Smooth muscle cell (in vitro differentiated cells): Measurements from ENCODE around the gene TSHZ1. TPM values are rescaled to one million over a fixed set of nuclear protein-coding genes. Genes with fewer than 3 reads are reported as not detected.

Source experiments
- DNase-seq: peaks from one replicate; lab custom pipeline; 2025; ENCODE audit not compliant: unreplicated experiment; lab: John Stamatoyannopoulos, UW
- H2AFZ ChIP-seq: fragments of 200-600 bp; sonication (generic); 2 replicates; pipeline ENCODE4 v1.6.0; 2016; ENCODE audit warnings: antibody characterized with exemption, low read depth, mild to moderate bottlenecking
- H3F3A ChIP-seq: fragments of 200-600 bp; sonication (generic); 2 replicates; pipeline ENCODE4 v1.6.0; 2017; ENCODE audit warnings: antibody characterized with exemption, low read depth
- H3K27ac ChIP-seq: fragments of 200-600 bp; sonication (generic); 2 replicates; pipeline ENCODE4 v1.5.1; 2016; ENCODE audit warnings: low read depth, mild to moderate bottlenecking
- H3K27me3 ChIP-seq: fragments of 200-600 bp; sonication (generic); 2 replicates; pipeline ENCODE4 v1.6.1; 2016; ENCODE audit warnings: low read depth, mild to moderate bottlenecking
- H3K36me3 ChIP-seq: fragments of 200-600 bp; sonication (generic); 2 replicates; pipeline ENCODE4 v1.5.1; 2016; ENCODE audit warnings: low read depth
- H3K4me1 ChIP-seq: fragments of 200-600 bp; sonication (generic); 2 replicates; pipeline ENCODE4 v1.5.1; 2016; ENCODE audit warnings: low read depth
- H3K4me2 ChIP-seq: fragments of 200-600 bp; sonication (generic); 2 replicates; pipeline ENCODE4 v1.6.0; 2016; ENCODE audit warnings: mild to moderate bottlenecking
- H3K4me3 ChIP-seq: fragments of 200-600 bp; sonication (generic); 2 replicates; pipeline ENCODE4 v1.5.1; 2016; ENCODE audit warnings: mild to moderate bottlenecking
- H3K79me2 ChIP-seq: fragments of 200-600 bp; sonication (generic); 2 replicates; pipeline ENCODE4 v1.6.0; 2016; ENCODE audit warnings: low read depth, mild to moderate bottlenecking
- H3K9ac ChIP-seq: fragments of 200-600 bp; sonication (generic); 2 replicates; pipeline ENCODE4 v1.6.0; 2016; ENCODE audit warnings: low read depth
- H3K9me3 ChIP-seq: fragments of 200-600 bp; sonication (generic); replicated peaks from 2 replicates; pipeline ENCODE4 v1.5.1; 2016; ENCODE audit warnings: low read depth
- H4K20me1 ChIP-seq: fragments of 200-600 bp; sonication (generic); 2 replicates; pipeline ENCODE4 v1.6.0; 2016; ENCODE audit warnings: low read depth
- CTCF ChIP-seq: fragments of 200-600 bp; sonication (generic); IDR thresholded peaks from 2 replicates; pipeline ENCODE4 v1.5.1; 2017; ENCODE audit warnings: borderline replicate concordance, mild to moderate bottlenecking, antibody characterized with exemption; ENCODE audit not compliant: insufficient read depth, poor library complexity, severe bottlenecking
- WGBS: methylation state at CpG from one replicate; pipeline ENCODE4 v1.1.7; 2016; ENCODE audit warnings: low lambda C conversion rate; 5-methylcytosine and 5-hydroxymethylcytosine counted together
- polyA plus RNA-seq: library from polyadenylated mRNA; unstranded; fragments of >200 nt; fragmentation: Nextera tagmentation; extraction: Ambion mirVana; gene quantifications from 2 replicates; pipeline ENCODE4 v1.2.1, GENCODE V29; 2016
- total RNA-seq: library from RNA; depleted of rRNA; stranded (reverse); fragments of >200 nt; gene quantifications from 2 replicates; pipeline ENCODE4 v1.2.3, GENCODE V29; 2014

The TSHZ1 gene
- total and polyA plus RNA-seq, 2 experiments from 2014 or later, result 21.3 to 26.1 TPM

GRCh38 chr18:75218065-75218923, 7.7 kb downstream of the TSHZ1 start:
- Histone ChIP-seq H3K79me2 (peaks cover 100% of the 10 kb centered on the region), H3K9ac (no peak overlapping the region)
- 89% methylated on average over 12 of the region's 12 CpGs for WGBS

DNA sequence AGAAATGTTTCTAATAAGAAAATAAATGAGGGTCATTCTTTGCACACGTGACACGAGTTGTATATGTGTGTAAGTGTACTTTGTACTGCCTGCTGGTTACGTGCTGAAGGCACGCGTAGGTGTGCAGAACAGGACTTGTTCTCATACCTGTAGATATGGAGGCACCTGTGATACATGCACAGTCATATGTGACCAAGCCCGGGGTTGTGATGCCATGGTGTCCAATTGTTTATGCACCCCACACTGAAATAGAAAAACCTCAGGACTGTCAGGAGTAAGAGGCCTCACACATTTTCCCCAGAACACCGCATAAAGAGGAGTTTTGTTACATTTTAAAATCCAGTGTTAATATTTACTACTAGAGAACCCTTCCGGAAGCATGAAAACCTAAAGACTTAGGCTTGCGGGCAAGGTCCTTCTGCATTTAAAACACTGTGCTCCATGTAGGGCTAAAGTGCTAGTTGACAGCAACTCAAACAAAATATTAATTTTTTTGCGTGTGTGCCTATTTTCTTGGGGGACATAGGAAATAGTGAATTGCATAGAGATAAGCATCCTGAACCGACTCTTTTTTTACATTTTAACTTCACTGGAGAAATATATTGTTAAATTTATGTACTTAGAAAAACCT, 9.3 kb downstream of the TSHZ1 start:
- DNase-seq, result no peak
- no peak for TF ChIP-seq CTCF
- WGBS, result 94% methylated on average over 11 of the region's 11 CpGs
- Histone ChIP-seq H3K4me3 (no peak overlapping the region), H3K79me2 (peaks cover 100% of the 10 kb centered on the region), H3K4me1 (no peaks in the 10 kb centered on the region), H3K36me3 (no peaks in the 10 kb centered on the region), H3K4me2 (no peak overlapping the region), H2AFZ (no peak overlapping the region), H3F3A (no peaks in the 10 kb centered on the region), H3K9ac (no peak overlapping the region), H3K27me3 (no peaks in the 10 kb centered on the region), H3K9me3 (no peaks in the 10 kb centered on the region), H3K27ac (no peak overlapping the region), H4K20me1 (peaks cover 92% of the 10 kb centered on the region)

More at GRCh38 chr18:75218065-75218923, 7.7 kb downstream of the TSHZ1 start:
- Histone ChIP-seq H3F3A (peaks cover 5% of the 10 kb centered on the region), H3K4me2 (no peak overlapping the region), H3K9me3 (no peaks in the 10 kb centered on the region), H3K27ac (no peak overlapping the region), H2AFZ (no peak overlapping the region), H3K4me1 (no peaks in the 10 kb centered on the region), H4K20me1 (peaks cover 95% of the 10 kb centered on the region), H3K27me3 (no peaks in the 10 kb centered on the region), H3K4me3 (no peak overlapping the region), H3K36me3 (no peaks in the 10 kb centered on the region)
- no peak for TF ChIP-seq CTCF
- no peak for DNase-seq

- H4K20me1 ChIP-seq, result peaks cover 91% of the 10 kb centered on the region
- H3K4me2 ChIP-seq, result no peak overlapping the region
- no peaks in the 10 kb centered on the region for H3K36me3 ChIP-seq
- no peaks in the 10 kb centered on the region for H3K27me3 ChIP-seq
- no peak overlapping the region for H2AFZ ChIP-seq
- peaks cover 100% of the 10 kb centered on the region for H3K79me2 ChIP-seq
- H3K4me3 ChIP-seq, result no peak overlapping the region
- DNase-seq, result no peak
- H3K9me3 ChIP-seq, result no peaks in the 10 kb centered on the region
- H3K4me1 ChIP-seq, result no peaks in the 10 kb centered on the region
- H3K27ac ChIP-seq, result no peak overlapping the region
- H3F3A ChIP-seq, result no peaks in the 10 kb centered on the region
- H3K9ac ChIP-seq, result no peak overlapping the region
- WGBS, result 92% methylated on average over 12 of the region's 12 CpGs
- TF ChIP-seq CTCF, result no peak
Observed at GRCh38 chr18:75220551-75221355, 10.2 kb downstream of the TSHZ1 start.
